OCI-LY3 (cell line): Measurements from ENCODE around the gene ATG14.

Experiments used
- EZH2phosphoT487 ChIP-seq: fragments of 200-600 bp; shearing (Covaris generic); IDR thresholded peaks from 2 replicates; pipeline ENCODE4 v1.6.1; 2018; ENCODE audit warnings: antibody characterized with exemption, mixed run types, low read depth
- TF ChIP-seq, protein P1 (sequence below): fragments of 200-600, 300-600 bp; sonication (generic); IDR thresholded peaks from 2 replicates; pipeline ENCODE4 v1.5.1; 2014; ENCODE audit warnings: antibody characterized with exemption, low read length, low read depth

DNA sequence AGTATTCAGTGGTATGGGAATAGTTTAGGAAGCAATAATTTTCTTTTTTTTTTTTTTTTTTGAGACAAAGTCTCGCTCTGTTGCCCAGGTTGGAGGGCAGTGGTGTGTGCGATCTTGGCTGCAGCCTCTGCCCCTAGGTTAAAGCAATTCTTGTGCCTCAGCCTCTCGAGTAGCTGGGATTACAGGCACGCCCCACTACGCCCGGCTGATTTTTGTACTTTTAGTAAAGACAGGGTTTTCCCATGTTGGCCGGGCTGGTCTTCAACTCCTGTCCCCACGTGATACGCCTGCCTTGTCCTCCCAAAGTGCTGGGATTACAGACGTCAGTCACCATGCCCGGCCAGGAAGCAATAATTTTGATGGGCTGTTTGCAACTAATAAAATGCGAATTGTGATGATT, 62.1 kb downstream of the ATG14 start:
- TF ChIP-seq, protein P1, sequence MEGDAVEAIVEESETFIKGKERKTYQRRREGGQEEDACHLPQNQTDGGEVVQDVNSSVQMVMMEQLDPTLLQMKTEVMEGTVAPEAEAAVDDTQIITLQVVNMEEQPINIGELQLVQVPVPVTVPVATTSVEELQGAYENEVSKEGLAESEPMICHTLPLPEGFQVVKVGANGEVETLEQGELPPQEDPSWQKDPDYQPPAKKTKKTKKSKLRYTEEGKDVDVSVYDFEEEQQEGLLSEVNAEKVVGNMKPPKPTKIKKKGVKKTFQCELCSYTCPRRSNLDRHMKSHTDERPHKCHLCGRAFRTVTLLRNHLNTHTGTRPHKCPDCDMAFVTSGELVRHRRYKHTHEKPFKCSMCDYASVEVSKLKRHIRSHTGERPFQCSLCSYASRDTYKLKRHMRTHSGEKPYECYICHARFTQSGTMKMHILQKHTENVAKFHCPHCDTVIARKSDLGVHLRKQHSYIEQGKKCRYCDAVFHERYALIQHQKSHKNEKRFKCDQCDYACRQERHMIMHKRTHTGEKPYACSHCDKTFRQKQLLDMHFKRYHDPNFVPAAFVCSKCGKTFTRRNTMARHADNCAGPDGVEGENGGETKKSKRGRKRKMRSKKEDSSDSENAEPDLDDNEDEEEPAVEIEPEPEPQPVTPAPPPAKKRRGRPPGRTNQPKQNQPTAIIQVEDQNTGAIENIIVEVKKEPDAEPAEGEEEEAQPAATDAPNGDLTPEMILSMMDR, result no peak
- no peak for TF ChIP-seq EZH2phosphoT487
